GM19025 (cell line): ENCODE measurements around the gene CYB561D2.

Experiments used
- ATAC-seq: cut with Tn5 transposase; IDR thresholded peaks from one replicate; pipeline ENCODE4 v1.9.1; 2021; ENCODE audit warnings: mild to moderate bottlenecking, low read depth, moderate library complexity; ENCODE audit not compliant: unreplicated experiment

Gene CYB561D2

DNA sequence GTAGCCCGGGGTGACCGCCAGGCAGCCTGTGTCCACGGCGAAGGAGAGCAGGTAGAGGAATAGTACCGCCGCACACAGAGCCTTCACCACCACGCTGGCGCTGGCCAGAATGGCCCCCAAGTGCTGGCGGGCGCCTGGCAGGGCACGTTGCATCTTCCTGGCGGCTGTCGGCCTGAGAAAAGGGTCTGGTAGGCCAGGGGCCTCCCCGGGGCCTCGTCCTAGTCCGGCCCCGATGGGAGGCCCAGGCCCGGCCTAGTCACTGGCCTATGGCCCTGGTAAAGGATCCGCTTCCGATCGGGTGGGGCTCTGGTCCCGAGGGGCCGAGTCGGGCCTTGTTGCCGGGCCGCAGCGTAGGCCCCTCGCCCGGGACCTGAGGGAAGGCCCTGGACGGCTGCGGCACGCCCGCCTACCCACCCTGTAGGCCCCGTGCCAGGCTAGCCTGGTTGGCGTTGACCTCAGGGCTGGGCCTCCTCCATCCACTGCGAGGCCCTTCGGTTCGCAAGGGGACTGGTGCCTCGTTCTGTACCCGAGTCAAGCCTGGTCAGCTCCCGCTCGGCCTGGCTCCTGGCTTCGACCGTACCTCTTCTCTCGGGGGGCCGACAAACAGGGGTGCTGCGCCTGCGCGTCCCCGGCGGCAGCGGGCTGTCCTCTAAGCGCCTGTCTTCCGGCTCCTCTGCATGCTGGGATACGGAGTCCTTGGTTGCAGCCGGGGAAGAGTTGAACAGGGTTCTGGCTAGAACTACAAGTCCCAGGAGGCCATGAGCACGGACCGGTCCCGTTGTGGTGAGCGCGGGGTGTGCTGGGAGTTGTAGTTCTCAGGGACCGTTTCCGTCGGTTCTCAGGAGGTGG, 8.5 kb downstream of the CYB561D2 start, which contains the start of gene TMEM115:
Gene TMEM115, minus strand, starts transcription at position 611 of the 849 bp plus-strand sequence. Its CDS starts 458 bp downstream, at position 153.
- ATAC-seq = peak; percentile 99

DNA sequence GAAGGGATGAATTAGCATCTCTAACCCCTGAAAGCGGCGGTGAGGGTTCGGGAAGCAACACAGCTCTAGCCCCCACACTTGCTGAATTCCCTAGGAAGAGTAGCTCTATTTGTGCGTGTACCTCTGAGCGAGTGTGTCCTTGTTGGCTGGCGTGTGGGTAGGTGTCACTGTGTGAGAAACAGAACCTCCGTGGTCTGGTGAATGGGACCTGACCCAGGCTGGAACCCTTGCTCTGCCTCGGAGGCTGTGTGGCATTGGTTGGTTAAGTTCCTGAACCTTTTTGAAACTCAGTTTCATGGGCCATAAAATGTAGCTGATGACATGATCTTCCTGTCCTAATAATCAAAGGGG, 9.1 kb downstream of the CYB561D2 start:
- ATAC-seq = peak; percentile 3

DNA sequence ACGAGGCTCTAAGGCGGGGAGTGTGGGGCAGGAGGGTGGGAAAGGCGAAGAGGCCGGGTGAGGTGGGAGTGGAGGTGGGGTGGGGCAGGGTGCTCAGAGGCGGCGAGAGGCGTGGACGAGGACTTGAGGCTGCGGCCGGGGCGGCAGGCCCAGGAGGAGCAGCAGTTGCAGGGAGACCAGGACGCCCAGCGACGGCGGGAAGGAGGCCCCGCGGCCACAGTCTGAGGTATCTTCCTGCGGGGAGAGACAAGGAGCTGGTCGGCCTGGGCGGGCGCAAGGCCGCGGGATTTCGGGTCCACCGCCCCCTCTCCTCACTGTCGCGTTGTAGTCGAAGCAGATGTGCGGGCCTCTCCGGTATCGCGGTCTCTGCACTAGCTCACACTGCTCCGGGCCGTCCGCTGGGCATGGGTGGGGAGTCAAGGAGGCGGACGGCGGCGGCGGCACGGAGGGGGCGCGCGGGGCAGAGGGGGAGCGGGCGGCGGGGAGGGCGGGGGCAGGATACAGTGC, 14.0 kb downstream of the CYB561D2 start:
- peak; percentile 8 for ATAC-seq

DNA sequence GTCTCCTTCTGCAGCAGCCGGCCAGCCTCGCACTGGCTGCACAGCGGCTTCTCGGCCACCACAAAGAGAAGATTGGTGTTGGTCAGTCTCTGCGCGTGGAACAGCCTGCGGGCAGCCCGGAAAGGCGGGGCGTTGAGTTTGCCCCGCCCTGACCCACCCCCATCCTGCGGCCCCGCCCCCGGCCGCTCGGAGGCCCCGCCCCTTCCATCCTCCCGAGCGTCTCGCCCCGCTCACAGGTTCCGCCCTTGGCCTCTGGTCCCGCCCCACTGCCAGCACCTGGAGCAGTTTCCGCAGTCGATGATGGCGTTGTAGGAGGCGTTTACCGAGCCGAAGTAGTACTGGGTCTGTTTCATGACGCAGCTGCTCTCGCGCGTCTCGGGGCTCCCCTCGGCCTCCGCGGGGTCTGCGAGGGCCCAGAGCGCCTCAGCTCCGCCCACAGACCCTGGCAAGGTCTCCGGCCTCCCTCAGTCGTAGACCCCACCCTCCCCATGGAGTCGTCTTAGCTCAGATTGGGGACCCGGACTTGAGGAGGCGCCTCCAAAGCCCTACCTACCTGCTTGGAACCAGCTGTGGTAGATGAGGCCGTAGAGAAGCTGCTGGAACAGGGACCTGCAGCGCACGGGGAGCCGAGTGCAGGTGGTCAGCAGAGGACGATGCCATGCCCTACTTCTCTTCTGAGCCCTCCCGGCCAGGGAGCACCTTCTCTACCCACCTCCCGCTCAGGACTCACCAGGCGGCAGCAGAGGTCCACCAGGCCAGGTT, 14.6 kb downstream of the CYB561D2 start:
- ATAC-seq = peak; percentile 82

DNA sequence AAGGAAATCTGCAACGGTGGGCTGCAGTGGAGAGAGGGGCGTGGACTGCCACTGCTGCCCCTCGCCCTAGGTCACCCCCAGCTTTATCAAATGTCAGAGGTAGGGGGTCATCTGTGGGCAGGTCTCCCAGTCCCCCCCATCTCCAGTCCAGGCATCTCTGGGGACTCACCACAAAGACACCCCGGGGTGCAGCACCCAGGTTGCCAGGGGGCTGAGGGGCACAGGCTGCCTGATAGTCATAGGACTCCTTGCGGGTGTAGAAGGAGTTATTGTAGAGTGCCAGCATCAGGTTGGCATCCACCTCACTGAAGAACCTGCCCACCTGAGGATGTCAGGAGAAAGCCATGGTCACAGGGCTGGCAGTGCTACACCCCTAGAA, 15.2 kb downstream of the CYB561D2 start:
- ATAC-seq = no peak

DNA sequence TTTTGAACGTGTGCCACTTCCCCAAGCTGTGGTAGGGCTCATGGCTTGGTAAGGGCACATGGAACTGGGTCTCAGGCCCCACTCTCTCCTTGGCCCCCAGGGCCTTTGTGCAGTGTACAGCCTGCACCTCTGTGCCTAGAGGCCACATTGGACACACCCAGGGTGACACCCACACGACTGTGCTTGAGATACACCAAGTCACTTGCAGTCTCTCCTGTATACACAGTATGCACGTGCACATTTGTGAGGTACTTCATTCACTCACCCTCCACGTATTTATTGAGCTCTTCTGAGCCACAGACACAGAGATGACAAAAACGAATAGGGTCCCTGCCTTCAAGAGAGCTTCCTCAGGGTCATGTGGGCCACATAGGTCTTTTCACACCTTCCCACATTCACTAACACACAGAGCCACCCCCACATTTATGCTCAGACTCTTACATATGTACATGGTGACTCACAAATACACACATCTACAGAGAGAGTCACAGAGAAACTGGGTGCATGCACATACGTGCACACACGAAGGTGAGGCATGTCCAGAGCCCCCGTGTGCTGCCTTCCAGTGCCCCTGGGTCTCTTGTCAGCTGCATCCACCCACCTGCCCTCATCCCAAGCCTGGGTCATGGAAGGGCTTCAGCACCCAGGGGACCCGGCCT, 18.5 kb downstream of the CYB561D2 start:
- ATAC-seq = no peak

DNA sequence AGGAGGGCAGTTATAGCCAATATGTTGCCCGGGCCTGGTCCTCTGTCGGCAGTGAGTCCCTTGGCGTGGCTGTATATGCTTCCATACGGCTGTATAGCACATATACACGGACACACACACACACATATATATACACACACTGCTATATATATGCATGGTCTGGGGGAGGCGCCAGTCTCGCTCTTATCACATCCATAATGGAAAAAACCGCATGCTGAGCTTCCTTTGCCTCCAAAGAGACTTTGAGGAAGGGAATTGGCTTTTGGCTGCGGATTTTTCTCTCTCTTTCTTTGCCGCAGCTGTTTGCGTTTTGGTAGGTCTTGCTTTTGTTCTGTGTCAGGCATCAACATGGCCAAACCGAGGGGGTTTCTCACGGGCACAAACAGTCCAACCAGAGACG, 19.9 kb downstream of the CYB561D2 start:
- ATAC-seq = no peak

DNA sequence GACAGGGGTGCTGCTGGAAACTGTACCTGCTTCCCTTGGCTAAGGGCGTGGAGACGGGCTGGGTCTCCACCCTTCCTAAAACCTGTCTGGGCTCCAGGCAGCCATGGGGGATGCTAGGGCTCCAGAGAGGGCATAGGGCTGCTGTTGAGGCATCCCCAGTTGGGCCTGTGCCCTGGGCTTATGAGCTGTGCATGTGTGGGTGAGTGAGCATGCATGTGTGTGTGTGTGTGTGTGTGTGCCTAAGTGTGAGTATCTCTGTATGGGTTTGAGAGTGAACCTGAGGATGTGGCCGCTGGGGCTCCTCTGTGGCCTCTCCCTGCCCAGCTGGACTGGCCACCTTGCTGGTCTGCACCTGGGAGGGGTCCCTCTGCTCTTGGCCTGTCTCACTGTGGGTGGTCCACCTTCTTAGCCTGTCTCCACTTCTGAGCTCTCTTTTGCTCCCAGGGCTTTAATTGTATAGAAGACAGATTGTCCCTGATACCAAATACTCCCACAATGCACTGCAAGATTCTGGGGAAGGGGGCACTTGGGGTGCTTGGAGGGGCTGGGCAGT, 20.5 kb downstream of the CYB561D2 start:
- no peak for ATAC-seq

DNA sequence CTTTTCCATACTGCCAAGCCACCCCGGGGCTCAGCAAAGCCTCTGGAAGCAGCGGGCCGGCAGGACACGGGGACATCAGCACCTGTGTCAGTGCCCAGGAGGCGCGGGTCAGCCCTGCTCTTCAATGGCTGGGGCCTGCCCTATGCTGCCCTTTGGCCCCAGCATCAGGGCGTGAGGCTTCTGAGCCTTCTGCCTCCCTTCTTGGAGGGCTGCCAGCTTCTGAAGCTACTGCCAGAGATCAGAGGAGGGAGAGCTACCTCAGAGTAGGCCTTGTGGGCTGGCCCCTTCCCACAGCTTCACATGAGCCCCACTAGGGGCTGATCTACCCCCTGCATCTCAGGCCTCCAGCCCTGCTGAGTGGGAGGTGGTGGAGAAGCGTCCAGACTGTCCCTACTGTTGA, 21.7 kb downstream of the CYB561D2 start:
- no peak for ATAC-seq

DNA sequence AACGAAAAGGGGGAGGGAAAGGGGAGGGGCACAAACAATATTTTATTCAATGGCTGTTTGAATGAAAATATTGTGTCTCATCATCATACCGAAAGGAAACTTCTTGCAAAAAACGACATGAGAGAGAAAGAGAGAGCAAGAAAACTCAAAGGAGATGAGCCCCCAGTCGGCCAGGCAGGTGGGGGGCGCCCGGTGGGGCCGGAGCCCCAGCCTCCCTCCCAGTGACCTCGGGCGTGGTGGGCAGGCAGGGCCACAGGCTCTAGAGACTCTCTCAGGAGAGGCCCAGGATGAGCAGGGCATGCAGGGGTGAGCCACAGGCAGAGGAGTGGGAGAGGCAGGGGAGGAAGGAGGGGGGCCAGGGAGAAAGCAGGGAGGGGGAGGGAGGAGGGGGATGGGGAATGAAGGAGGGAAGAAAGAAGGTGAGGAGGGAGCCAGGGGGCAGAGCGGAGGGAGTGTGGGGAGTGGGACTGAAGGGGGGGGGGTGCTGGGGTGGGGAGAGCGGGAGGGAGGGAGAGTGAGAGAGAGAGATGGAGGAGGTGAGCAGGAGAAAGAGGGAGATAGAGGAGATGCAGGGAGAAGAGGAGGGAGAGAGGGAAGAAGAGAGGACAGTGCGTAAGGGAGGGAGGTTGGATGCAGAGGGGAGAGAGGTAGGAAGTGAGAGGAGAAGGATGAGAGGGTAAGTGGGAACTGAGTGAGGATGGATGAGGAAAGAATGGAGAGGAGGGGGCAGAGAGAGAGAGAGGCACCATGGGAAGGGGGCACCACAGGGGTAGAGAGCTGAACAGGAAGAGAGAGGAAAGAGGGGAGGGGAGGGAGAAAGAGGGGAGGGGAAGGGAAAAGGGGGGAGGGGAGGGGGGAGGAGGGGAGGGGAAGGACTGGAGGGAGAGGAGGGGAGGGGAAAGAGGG, 22.7 kb downstream of the CYB561D2 start:
- ATAC-seq = no peak

DNA sequence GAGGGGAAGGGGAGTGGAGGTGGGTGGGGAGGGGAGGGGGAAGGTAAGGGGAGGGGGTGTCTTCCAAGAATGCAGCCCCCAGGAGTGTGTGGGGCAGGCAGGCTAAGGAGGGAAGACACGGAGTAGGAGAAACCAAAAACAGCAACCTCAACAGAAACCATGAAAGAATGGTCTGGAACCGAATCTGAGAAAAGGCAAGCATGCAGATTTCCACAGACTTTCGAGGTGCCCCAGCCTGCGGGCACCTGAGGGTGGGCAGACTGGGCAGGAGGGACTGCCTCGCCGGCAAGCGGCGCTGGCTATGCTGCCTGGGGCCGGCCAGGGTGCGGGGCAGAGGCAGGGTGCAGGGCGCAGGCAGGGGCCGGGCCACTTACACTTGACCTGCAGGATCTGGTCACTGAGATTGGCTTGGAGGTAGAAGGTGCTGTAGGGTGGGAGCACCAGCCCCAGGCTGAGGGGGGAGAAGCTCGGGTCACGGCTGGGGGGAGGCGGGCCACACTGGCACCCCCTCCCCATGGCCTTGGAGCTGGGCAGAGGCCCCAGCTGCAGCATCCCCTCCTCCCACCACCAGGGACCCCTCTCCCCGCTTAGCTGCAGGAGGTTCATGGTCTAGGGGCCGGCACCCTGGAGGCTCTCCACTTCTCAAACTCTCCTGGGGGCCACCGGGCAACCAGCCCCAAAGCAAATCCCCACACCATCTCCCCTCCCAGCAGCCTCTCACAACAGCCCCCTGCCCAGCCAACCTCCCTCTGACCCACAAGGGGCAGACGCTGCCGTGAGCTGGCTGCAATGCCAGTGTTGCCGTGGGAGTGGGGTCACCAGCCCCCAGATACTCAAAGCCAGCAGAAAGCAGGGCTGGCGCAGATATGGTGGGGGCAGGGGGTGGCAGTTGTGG, 23.9 kb downstream of the CYB561D2 start:
- ATAC-seq = no peak

DNA sequence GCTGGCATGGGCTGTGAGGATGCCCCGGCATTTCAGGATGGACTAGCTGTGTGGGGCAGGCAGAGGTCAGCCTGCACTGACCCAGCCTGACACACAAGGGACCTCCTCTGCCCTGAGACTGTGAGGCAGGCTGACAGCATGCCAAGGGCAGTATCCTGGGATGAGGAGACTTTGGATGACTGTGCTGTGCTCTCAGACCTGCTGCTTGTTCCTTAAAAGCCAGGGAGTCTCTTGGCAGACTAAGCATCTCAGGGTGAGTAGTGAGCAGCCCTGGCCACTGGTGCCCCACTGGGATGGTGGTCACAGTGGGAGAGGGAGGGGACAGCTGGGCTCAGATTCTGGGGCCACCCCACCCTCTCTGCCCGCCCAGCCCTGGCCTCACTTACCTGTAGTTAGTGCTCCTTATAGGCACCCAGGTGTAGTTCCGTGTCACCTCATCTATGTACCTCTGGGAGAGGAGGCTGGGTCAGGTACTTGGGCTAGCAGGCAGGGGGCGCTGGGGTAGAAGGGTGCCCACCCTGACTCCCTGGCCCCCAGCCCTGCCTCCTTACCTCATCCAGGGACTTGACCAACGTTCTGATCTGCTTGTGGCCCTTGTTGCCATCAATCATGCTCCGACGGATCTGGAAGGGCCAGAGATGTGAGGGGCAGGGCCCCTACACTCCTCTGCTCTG, 24.7 kb downstream of the CYB561D2 start:
- no peak for ATAC-seq

DNA sequence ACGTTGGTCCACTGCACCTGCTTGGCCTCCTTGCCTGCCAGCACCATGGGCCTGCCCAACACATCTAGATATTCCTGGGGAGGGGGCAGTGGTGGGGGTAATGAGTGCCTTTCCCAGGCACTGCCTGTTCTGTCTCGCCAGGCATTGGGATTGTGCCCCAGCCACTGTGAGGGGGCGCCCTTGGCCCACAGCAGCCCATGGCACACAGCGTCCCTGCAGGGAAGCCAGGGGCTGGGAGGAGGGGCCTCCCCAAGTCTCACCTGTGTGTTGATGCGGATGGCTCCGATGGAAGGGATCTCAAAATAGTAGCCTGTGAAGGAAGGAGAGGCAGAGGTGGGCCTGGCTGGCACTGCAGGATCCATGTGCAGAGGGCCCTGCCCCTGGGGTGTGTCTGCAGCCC, 27.4 kb downstream of the CYB561D2 start:
- ATAC-seq = no peak

DNA sequence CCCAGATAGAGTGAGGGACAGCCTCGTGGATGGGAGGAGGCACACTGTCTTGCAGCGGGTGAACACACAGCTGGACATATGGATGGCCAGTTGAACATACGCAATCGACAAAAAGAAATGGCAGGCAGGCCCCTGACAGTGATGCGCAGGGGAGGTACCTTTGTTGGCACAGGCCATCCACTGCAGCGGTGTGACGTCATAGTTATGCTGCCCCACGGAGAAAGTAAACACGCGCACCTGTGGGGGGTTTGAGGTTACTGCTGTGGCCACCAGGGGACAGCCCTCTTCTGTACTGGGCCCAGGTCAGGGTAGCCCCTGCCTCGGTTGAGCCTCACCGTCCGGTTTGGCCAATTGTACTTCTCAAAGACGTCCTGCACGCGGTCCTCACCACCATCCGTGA, 28.1 kb downstream of the CYB561D2 start:
- no peak for ATAC-seq

DNA sequence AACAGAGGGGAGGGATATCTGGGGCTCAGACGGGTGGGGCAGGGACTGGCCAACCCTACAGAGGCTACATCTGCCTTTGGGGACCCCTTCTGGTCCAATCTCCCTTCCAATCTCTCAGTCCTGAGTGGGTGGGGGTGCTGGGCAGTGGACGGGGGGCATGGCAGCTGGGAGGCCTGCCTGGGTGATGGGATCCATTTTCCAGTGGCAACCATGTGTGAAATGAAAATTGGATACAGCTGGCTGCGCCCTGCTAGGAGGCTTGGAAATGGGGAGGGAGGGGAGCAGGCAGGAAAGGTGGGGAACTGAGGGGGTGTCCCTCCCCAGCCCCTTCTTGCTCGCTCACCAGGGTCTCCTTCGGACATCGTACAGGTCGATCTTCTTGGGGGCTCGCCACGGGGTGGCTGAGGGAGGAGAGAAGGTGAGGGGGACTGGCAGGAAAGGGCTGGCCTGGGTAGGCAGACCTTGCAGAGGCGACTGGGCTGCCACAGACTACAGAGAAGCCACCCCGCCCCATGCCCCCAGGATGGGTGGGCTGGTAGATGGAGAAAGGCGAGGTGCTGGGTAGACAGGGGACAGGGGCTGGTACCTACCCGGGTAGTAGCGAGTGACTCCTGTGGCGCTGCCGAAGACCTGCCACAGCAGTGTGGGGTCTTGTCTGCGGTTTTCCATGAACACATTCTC, 29.9 kb downstream of the CYB561D2 start:
- ATAC-seq = no peak

DNA sequence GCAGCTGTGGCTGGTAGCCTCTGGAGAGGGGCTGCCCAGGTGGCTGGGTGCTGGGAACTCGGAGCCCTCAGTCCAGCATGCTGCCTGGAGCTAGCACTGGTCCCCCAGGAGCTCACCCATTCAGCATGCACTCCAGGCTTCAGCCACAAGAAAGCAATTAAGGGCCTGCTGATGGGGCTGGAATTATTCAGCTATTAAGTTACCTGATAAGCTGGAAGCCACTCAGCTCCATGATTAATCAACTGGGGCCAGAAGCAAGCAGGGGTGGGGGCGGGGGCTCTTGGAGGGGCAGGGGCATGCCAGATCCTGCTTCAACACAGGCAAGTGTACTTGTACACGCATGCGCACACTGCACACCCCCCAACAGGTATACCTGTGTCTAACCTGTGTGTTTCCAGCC, 30.7 kb downstream of the CYB561D2 start:
- ATAC-seq = no peak

DNA sequence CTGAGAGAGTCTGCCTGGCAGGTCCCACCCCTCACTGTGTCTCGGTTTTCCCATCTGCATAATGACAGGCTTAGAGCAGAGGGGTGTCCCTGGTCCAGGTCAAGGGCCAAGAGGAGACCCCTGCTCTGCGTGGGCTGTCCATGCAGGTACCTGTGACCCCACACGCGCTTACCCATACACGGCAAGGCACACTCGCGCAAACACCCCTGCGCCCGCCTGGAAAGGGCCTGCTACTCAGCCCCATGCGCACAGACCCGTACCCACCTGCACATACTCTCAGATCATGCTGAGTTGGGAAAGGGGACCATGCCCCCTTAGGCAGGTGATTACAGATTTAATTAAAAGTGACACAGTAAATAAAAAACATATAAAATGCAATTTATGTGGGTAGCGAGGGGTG, 32.1 kb downstream of the CYB561D2 start:
- ATAC-seq = no peak

DNA sequence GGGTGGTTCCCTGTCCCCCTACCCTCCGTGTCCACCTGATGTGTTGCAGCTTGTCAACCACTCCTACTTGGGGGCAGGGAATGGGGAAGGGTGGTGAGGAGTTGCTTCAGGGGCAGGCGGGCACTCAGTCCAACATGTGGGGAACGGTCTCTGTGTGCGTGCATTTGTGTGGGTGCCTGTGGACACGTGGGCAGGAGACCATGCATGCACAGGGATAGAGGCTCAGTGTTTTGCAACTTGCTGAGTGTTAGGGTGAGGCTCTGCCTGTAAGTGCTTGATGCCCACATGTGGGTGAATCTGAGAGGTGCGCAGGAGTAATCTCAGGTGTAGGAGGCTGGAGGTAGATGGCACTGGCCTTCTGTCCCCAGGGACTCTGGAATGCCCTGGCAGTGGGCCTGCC, 33.1 kb downstream of the CYB561D2 start:
- ATAC-seq = no peak
